GM19328 (cell line): Measurements from ENCODE around the gene DCTN3.
A peak's percentile ranks its signal among the peaks of the same experiment; 100 is the strongest.

Experiments used
- ATAC-seq: cut with Tn5 transposase; IDR thresholded peaks from one replicate; pipeline ENCODE4 v1.9.1; 2021; ENCODE audit warnings: mild to moderate bottlenecking, moderate library complexity; ENCODE audit not compliant: unreplicated experiment

DCTN3 gene

GRCh38 chr9:34624475-34625185 lies 4.3 kb upstream of the DCTN3 start:
- ATAC-seq = no peak

GRCh38 chr9:34623374-34624235 lies 3.3 kb upstream of the DCTN3 start:
- ATAC-seq = no peak

GRCh38 chr9:34615132-34615531 lies 5.2 kb downstream of the DCTN3 start:
- no peak for ATAC-seq

GRCh38 chr9:34612788-34613390 lies 7.4 kb downstream of the DCTN3 start:
- ATAC-seq = no peak

- ATAC-seq = peak; percentile 74
Observed at GRCh38 chr9:34611811-34612787, 8.2 kb downstream of the DCTN3 start, which contains the start of gene RPP25L. TSS of gene RPP25L (minus strand) at chr9:34612097. CDS start at chr9:34611296, 801 bp downstream.

GRCh38 chr9:34611251-34611810 lies 9.0 kb downstream of the DCTN3 start:
- ATAC-seq = no peak

- ATAC-seq = no peak
Observed at GRCh38 chr9:34610434-34611206, 9.7 kb downstream of the DCTN3 start.

- ATAC-seq = no peak
Observed at GRCh38 chr9:34607331-34607730, 13.0 kb downstream of the DCTN3 start.

GRCh38 chr9:34606905-34607304 lies 13.4 kb downstream of the DCTN3 start:
- ATAC-seq = no peak

GRCh38 chr9:34606190-34606589 lies 14.1 kb downstream of the DCTN3 start:
- ATAC-seq = no peak

- ATAC-seq = peak; percentile 81
Observed at GRCh38 chr9:34603610-34604231, 16.6 kb downstream of the DCTN3 start.

- no peak for ATAC-seq
Observed at GRCh38 chr9:34601937-34602573, 18.2 kb downstream of the DCTN3 start.

GRCh38 chr9:34600908-34601307 lies 19.4 kb downstream of the DCTN3 start:
- no peak for ATAC-seq

- ATAC-seq = no peak
Observed at GRCh38 chr9:34599546-34599945, 20.7 kb downstream of the DCTN3 start.

GRCh38 chr9:34594177-34594576 lies 26.1 kb downstream of the DCTN3 start:
- ATAC-seq = no peak

GRCh38 chr9:34592895-34593601 lies 27.2 kb downstream of the DCTN3 start:
- ATAC-seq = no peak

GRCh38 chr9:34591917-34592866 lies 28.1 kb downstream of the DCTN3 start:
- ATAC-seq = no peak
